ENCODE data around the gene IFT57.

DNA sequence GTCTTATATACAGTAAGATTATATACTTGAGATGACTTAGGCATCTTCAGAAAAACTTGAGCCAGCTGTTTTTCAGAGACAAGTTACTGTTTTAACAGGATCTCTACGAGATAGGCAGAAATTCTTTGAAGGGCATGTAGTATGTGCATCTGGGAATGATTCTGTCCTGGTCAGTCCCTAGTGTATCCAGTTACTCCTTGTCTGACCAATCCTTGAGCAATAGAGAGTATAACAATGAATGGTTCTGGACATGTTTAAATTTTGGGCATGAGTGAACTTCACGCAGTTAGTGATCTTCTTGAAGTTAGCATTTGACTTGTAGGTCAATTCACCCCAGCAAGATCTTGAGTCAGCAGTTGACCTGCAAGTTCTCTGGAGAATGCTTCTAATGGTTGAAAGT is 49.4 kb upstream of the IFT57 start:
- TF ChIP-seq CTCF (conservative IDR thresholded peaks at IDR 0.05; ENCODE audit: low read length) (no peak), EZH2phosphoT487 (IDR thresholded peaks at IDR 0.05; ENCODE audit: borderline replicate concordance) (no peak)
